NCI-H226 (cell line): ENCODE results near the gene UBE2L3.
"Not testable (repeated sequence)": the region's sequence is repeated elsewhere in the genome, so short reads cannot be mapped to it uniquely, and the experiment has no call there.

ENCODE experiments used
- DNase-seq: peaks from one replicate; pipeline ENCODE4 v3.0.0-alpha.2; 2015

UBE2L3 gene

DNA sequence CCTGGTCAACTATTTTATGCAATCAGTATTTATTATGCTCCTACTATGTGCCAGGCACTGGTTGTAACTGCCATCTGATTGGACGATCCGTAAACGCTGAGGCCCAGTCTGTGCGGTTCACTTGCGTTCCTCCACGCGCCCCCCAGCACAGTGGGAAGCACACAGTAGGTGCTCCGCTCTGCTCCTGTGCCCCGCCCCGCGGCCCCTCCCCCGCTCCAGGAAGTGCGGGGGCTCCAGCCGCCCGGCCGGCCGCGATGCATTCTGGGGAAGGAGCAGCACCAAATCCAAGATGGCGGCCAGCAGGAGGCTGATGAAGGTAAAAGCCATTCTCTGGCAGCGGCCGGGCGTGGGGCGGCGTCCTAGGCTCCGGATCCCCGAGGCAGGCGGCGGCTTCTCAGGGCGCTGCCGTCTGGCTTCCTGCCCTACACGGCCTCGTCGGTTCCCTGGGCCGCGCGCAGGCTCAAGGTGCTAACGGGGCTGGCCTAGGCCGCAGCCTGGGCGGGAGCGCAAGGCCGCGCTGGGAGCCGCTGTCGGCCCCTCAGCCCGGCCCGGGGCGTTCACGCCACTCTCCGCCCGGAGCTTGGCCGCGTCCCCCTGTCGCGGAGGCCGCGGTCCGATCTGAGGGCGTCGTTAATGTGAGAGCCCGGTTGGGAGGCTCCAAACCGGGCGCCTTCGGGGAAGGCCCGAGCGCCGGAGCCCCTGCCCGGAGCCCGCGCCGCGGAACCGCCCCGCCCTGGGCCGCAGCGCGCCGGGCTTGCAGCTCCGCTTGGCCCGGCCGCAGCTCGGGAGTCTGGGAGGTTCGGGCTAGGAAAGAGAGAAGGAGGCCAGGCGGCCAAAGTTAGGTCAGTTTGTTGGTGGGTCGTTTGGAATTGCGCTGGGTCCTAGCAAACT, at the start of gene UBE2L3:
UBE2L3 (plus strand) TSS at position 259 of the 891 bp plus-strand sequence; CDS start at position 290, 31 bp downstream.
- DNase-seq = peak; percentile 43

DNA sequence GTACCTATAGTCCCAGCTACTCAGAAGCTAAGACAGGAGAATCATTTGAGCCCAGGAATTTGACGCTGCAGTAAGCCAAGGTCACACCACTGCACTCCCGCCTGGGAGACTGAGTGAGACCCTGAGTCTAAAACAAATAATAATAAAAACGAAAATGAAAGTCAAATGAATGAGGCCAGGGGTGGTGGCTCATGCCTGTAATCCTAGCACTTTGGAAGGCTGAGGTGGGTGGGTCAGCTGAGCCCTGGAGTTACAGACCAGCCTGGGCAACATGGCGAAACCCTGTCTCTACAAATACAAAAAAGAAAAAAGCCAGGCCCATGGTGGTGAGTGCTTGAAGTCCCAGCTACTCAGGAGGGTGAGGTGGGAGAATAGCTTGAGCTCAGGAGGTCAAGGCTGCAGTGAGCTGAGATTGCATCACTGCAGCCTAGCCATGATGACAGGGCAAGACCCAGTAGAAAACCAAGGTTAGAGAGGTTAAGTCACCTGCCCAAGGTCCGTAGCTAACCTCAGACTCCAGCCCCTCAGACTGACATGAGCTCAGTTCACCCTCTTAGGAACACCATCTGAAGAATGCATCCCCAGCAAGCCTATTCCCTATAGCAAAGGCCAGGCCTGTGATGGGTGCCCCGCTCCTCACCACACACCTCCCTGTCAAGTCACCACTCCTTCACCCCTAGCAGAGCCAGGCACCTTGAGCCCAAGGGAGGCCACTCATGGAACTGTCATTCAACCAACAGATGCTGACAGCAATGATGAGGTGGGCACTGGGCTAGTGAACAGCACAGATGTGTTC, 40.6 kb upstream of the UBE2L3 start:
- DNase-seq = not testable (repeated sequence)

DNA sequence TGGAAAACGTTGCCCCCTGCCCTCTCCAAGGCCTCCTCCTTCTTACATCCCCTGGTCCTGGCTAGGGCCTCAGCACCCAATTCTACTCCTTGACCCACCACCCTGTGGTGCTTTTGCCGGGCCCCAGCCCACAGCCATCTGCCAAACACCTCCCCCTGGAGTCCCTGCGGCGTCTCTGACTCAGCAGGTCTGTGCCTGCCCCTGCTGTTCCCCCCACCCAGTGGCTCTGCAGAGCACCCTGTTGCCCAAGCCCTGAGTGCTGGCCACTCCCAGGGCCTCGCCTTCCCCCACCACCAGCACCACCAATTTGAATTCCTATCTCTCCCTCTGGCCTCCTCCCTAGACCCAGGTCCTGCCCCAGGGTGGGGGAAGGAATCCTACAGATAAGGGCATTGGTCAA, 36.0 kb upstream of the UBE2L3 start:
- DNase-seq = not testable (repeated sequence)

- DNase-seq = not testable (repeated sequence)
Observed at GRCh38 chr22:21532863-21533648, 34.5 kb upstream of the UBE2L3 start.

- DNase-seq = not testable (repeated sequence)
Observed at GRCh38 chr22:21539862-21540261, 27.7 kb upstream of the UBE2L3 start.

GRCh38 chr22:21544432-21545322, 22.8 kb upstream of the UBE2L3 start:
- not testable (repeated sequence) for DNase-seq

- DNase-seq = not testable (repeated sequence)
Observed at GRCh38 chr22:21549558-21549957, 18.0 kb upstream of the UBE2L3 start.

- DNase-seq = not testable (repeated sequence)
Observed at GRCh38 chr22:21550008-21550677, 17.4 kb upstream of the UBE2L3 start.

- not testable (repeated sequence) for DNase-seq
Observed at GRCh38 chr22:21550678-21551047, 16.9 kb upstream of the UBE2L3 start.

- not testable (repeated sequence) for DNase-seq
Observed at GRCh38 chr22:21551361-21551760, 16.2 kb upstream of the UBE2L3 start, which contains the start of gene RIMBP3C. Gene RIMBP3C, minus strand, starts transcription at chr22:21551461. Its CDS starts 485 bp downstream, at chr22:21550976.

DNA sequence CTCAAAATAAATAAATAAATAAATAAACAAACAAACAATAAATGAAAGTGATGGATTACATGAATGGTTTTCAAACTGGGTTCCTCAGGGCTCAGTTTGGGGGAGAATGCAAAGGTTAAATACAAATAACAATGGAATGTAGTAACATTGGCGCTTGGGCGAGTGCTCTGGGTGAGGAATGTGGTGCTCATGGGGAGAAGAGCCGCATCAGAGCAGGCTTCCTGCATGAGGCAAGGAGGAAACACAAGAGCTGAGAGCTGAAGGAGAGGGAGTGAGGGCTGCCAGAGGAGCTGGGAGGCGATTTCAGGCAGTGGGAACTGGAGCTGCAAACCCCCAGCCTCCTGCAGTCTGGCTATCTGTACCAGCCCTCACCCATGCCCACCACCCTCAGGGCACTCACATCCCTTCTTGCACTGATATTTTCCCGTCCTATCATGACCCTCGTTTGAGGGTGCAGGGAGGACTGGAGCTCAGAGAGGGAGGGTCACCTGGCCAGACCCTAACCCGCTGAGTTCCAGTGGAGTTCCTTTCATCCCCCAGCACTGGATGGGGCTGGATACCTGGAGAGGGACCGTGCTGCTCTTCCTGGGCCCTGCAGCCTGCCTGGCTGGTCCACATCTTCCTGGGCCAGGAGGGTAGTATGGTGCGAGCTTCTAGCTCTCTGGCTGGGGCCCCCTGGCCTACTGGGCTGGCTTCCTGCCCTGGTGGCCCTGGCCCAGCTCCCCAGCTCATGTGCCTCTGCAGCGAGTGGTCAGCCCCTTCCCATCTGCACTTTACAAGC, 8.0 kb upstream of the UBE2L3 start:
- DNase-seq = not testable (repeated sequence)

GRCh38 chr22:21560657-21561056, 6.9 kb upstream of the UBE2L3 start:
- DNase-seq = not testable (repeated sequence)

DNA sequence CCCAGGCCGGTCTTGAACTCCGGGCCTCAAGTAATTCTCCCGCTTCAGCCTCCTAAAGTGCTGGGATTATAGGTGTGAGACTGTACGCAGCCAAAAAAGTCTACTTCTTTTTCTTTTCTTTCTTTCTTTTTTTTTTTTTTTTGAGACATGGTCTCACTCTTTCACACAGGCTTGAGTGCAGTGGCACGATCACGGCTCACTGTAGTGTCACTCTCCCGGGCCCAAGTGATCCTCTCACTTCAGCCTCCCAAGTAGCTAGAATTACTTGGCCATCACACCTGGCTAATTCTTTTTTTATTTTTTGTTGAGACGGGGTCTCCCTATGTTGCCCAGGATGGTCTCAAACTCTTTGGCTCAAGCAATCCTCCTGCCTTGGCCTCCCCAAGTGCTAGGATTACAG, 3.6 kb upstream of the UBE2L3 start:
- DNase-seq = no peak

DNA sequence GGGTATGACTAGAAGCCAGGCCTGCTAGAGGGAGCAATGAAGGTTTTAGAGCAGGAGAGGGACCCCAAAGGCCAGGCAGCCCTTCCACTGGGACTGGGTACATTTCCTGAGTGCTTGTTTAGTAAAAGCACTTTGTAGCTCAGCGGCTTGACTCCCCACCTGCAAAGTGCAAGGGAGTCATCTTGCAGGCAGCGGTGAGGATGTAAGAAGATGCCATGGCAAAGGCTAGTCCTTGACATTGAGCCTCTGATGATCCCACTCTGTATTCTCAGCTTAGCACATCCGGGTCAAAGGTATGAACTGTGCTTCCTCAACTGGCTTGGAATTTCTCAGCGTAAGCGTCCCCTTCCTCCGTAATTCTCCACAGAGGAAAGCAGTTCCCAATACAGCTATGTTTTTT, 3.1 kb upstream of the UBE2L3 start:
- no peak for DNase-seq

GRCh38 chr22:21568347-21569075, 997 bp downstream of the UBE2L3 start:
- no peak for DNase-seq

DNA sequence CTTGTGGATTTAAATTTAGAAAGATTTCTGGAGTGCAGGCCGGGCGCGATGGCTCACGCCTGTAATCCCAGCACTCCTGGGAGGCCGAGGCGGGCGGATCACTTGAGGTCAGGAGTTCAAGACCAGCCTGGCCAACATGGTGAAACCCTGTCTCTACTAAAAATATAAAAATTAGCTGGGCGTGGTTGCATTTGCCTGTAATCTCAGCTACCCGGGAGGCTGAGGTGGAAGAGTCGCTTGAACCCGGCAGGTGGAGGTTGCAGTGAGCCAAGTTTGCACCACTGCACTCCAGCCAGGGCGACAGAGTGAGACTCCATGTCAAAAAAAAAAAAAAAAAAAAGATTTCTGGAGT, 1.5 kb downstream of the UBE2L3 start:
- not testable (repeated sequence) for DNase-seq

GRCh38 chr22:21569459-21570170, 2.1 kb downstream of the UBE2L3 start:
- DNase-seq = no peak

GRCh38 chr22:21570398-21570797, 2.9 kb downstream of the UBE2L3 start:
- DNase-seq = no peak

DNA sequence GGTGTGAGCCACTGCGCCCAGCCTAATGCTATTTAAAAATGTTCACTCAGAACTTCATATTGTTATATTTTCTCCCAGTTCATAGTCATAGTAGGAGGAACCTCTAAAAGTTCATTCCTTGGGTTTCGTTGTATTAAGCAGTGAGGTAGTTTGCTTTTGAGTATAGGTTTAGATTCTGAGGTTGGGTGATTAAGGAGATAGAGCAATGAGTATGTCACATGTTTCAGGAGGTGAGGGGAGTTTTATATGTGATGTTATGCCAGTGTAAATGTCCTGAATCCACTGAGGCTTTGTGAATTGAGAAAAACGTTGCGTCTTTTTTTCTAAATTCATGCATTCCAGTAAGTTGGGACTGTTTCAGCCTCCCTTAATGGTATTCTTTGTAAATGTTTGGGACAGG, 4.2 kb downstream of the UBE2L3 start:
- no peak for DNase-seq
